ENCODE data around the gene PFDN4.

Gene PFDN4

GRCh38 chr20:54207743-54208547 lies at the start of gene PFDN4:
PFDN4 (plus strand) TSS chr20:54208087; CDS start chr20:54208101, 14 bp downstream.
- DNase-seq = peak; percentile 87

- DNase-seq = no peak
Measured at GRCh38 chr20:54158226-54158625, 49.7 kb upstream of the PFDN4 start.

- no peak for DNase-seq
Measured at GRCh38 chr20:54158856-54159418, 49.0 kb upstream of the PFDN4 start.

GRCh38 chr20:54160065-54161007 lies 47.6 kb upstream of the PFDN4 start:
- no peak for DNase-seq

GRCh38 chr20:54161008-54161820 lies 46.7 kb upstream of the PFDN4 start:
- no peak for DNase-seq

- DNase-seq = no peak
Measured at GRCh38 chr20:54161821-54162149, 46.1 kb upstream of the PFDN4 start.

- no peak for DNase-seq
Measured at GRCh38 chr20:54162378-54163009, 45.4 kb upstream of the PFDN4 start.

- no peak for DNase-seq
Measured at GRCh38 chr20:54163402-54163801, 44.5 kb upstream of the PFDN4 start.

- no peak for DNase-seq
Measured at GRCh38 chr20:54165014-54165413, 42.9 kb upstream of the PFDN4 start.

- DNase-seq = no peak
Measured at GRCh38 chr20:54165803-54166202, 42.1 kb upstream of the PFDN4 start.

GRCh38 chr20:54166987-54167662 lies 40.8 kb upstream of the PFDN4 start:
- DNase-seq = no peak

- DNase-seq = peak; percentile 84
Measured at GRCh38 chr20:54167909-54168872, 39.7 kb upstream of the PFDN4 start.

GRCh38 chr20:54168961-54169862 lies 38.7 kb upstream of the PFDN4 start:
- DNase-seq = no peak

GRCh38 chr20:54170026-54170471 lies 37.8 kb upstream of the PFDN4 start:
- DNase-seq = no peak

GRCh38 chr20:54170963-54171362 lies 36.9 kb upstream of the PFDN4 start:
- no peak for DNase-seq

GRCh38 chr20:54172532-54172855 lies 35.4 kb upstream of the PFDN4 start:
- no peak for DNase-seq

GRCh38 chr20:54172856-54173652 lies 34.8 kb upstream of the PFDN4 start:
- DNase-seq = peak; percentile 85

GRCh38 chr20:54173653-54174456 lies 34.0 kb upstream of the PFDN4 start, which contains the start of gene CYP24A1:
CYP24A1 (minus strand) TSS chr20:54173986; CDS start chr20:54173579, 407 bp downstream.
- DNase-seq = no peak

All from NCI-H2171 treated with DMSO at 0.1 percent for 48 hours (cell line).